K562 (cell line): Measurements from ENCODE around the gene B3GNT9. TPM values are rescaled to one million over a fixed set of nuclear protein-coding genes. Genes with fewer than 3 reads are reported as not detected.

Experiments
- E2F4 ChIP-seq: sonication (generic); formaldehyde crosslinking; IDR thresholded peaks from 2 replicates; pipeline ENCODE4 v1.8.0; 2022; ENCODE audit warnings: mild to moderate bottlenecking, low read depth, missing genetic modification reagents
- KHSRP ChIP-seq: fragments of 450-650 bp; IDR thresholded peaks from 2 replicates; pipeline ENCODE4 v1.6.1; 2017
- MAZ ChIP-seq, 2 experiments: fragments of 450-650 bp in 1 of 2; sonication (generic) in 1 of 2; formaldehyde crosslinking; IDR thresholded peaks in 1 of 2; conservative IDR thresholded peaks in 1 of 2; 2 replicates each; pipeline versions ENCODE4 v1.4.0 to v1.5.0; 2020; ENCODE audit warnings: mild to moderate bottlenecking in 1 of 2, missing genetic modification reagents in 1 of 2
- RFX5 ChIP-seq: IDR thresholded peaks from 2 replicates; pipeline ENCODE4 v1.6.1; 2011; ENCODE audit warnings: low read depth, mild to moderate bottlenecking, improper control_type of control experiment, low read length
- SMC3 ChIP-seq: conservative IDR thresholded peaks from 2 replicates; pipeline ENCODE4 v1.6.1; 2011; ENCODE audit warnings: low read depth, low read length, improper control_type of control experiment; ENCODE audit not compliant: insufficient read depth
- TRIM25 ChIP-seq: fragments of 450-650 bp; IDR thresholded peaks from 2 replicates; pipeline ENCODE4 v1.7.0; 2016; ENCODE audit warnings: borderline replicate concordance
- ZNF512 ChIP-seq: IDR thresholded peaks from 2 replicates; pipeline ENCODE4 v1.6.1; 2016; ENCODE audit warnings: missing genetic modification characterization, missing compliant biosample characterization
- ZSCAN32 ChIP-seq: fragments of 450-650 bp; formaldehyde crosslinking; IDR thresholded peaks from 2 replicates; pipeline ENCODE4 v1.4.0; 2020; ENCODE audit warnings: mild to moderate bottlenecking, moderate library complexity
- polyA plus RNA-seq, 8 experiments: library from polyadenylated mRNA; depleted of rRNA in 4 of 8; stranded (reverse) in 5 of 8; unstranded in 3 of 8; fragments of >200 nt; fragmentation: Nextera tagmentation in 2 of 8; fragmentation: Illumina TruSeq in 1 of 8; extraction: Ambion mirVana in 2 of 8; extraction: Trizol in 1 of 8; gene quantifications; 2 replicates each; pipeline versions ENCODE4 v1.2.1 to v1.2.3, GENCODE V29; 2011 to 2014; ENCODE audit warnings: inconsistent platforms in 1 of 8, missing spikeins in 1 of 8
- total RNA-seq, 7 experiments: library from RNA; depleted of rRNA in 6 of 7; stranded (reverse); fragments of >200 nt in 6 of 7; fragmentation: Illumina TruSeq in 2 of 7; extraction: Trizol in 2 of 7; gene quantifications; 2 replicates each; pipeline versions ENCODE4 v1.2.1 to v1.2.3, GENCODE V29; 2011 to 2021; ENCODE audit warnings: low replicate concordance in 1 of 7
- TF ChIP-seq, protein P1 (sequence below), 2 experiments: fragments of 450-650 bp; IDR thresholded peaks; 2 replicates each; pipeline ENCODE4 v1.6.1; 2018; ENCODE audit warnings: mild to moderate bottlenecking in 2 of 2, low read depth in 1 of 2; ENCODE audit not compliant: partially characterized antibody in 2 of 2
- TF ChIP-seq, protein P2 (sequence below): fragments of 450-650 bp; IDR thresholded peaks from 2 replicates; pipeline ENCODE4 v1.6.1; 2014; ENCODE audit warnings: low read depth, mild to moderate bottlenecking, moderate library complexity, borderline replicate concordance

B3GNT9 gene
- total and polyA plus RNA-seq, 9 of the 15 experiments (the other 6 are each of a cell fraction or from before 2014, with no cell fraction given) = 0.01 to 1.8 (median 1.1) TPM; not detected in 1

DNA sequence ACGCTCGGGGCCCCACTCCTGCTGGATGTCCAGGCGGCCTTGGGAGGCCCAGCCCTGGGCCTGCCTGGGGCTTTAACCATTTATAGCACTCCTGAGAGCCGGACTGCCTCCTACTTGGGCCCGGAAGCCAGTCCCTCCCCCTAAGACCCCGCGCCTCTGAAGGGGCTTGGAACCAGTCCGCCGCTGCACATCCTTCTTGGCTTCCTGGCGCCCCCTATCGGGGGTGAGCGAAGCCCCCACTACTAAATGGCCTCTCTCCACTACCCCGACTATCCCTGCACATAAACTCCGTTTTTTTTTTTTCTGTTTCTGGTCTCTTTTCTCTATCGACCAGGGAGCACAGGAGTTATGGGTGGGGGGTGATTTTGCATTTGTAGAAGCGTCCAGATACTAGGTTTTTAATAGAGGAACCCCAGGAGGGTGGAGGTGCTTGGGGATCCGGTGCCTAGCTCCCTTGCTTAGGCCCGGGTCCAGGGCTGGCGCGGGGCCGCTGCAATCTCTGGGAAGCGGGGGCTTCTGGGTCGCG, 18.9 kb upstream of the B3GNT9 start (continued):
- TF ChIP-seq TRIM25 = 0 out of 2 replicates have a peak, but pooled peaks have one; percentile 30
- no peak for TF ChIP-seq ZNF512 (tag)
- TF ChIP-seq RFX5 = no peak
- peak; percentile 20; the same call in 1 of the 2 replicates for TF ChIP-seq SMC3
- no peak for TF ChIP-seq E2F4 (CRISPR knock-in tag)
- TF ChIP-seq MAZ (CRISPR knock-in tag; conservative IDR thresholded peaks at IDR 0.05 in 1 of 2, IDR thresholded peaks at IDR 0.05 in 1 of 2) = peak in 1 of 2 experiments; percentile 84; a peak in 2 of 4 replicates
- peak; percentile 1; the same call in 1 of the 2 replicates for TF ChIP-seq ZSCAN32 (CRISPR knock-in tag)
- no peak for TF ChIP-seq KHSRP
- TF ChIP-seq, protein P1, sequence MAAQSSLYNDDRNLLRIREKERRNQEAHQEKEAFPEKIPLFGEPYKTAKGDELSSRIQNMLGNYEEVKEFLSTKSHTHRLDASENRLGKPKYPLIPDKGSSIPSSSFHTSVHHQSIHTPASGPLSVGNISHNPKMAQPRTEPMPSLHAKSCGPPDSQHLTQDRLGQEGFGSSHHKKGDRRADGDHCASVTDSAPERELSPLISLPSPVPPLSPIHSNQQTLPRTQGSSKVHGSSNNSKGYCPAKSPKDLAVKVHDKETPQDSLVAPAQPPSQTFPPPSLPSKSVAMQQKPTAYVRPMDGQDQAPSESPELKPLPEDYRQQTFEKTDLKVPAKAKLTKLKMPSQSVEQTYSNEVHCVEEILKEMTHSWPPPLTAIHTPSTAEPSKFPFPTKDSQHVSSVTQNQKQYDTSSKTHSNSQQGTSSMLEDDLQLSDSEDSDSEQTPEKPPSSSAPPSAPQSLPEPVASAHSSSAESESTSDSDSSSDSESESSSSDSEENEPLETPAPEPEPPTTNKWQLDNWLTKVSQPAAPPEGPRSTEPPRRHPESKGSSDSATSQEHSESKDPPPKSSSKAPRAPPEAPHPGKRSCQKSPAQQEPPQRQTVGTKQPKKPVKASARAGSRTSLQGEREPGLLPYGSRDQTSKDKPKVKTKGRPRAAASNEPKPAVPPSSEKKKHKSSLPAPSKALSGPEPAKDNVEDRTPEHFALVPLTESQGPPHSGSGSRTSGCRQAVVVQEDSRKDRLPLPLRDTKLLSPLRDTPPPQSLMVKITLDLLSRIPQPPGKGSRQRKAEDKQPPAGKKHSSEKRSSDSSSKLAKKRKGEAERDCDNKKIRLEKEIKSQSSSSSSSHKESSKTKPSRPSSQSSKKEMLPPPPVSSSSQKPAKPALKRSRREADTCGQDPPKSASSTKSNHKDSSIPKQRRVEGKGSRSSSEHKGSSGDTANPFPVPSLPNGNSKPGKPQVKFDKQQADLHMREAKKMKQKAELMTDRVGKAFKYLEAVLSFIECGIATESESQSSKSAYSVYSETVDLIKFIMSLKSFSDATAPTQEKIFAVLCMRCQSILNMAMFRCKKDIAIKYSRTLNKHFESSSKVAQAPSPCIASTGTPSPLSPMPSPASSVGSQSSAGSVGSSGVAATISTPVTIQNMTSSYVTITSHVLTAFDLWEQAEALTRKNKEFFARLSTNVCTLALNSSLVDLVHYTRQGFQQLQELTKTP (IDR thresholded peaks at IDR 0.05; ENCODE audit: low read depth in 1 of 2, partially characterized antibody in 2 of 2) = peak in 1 of 2 experiments; percentile 27
- TF ChIP-seq, protein P2, sequence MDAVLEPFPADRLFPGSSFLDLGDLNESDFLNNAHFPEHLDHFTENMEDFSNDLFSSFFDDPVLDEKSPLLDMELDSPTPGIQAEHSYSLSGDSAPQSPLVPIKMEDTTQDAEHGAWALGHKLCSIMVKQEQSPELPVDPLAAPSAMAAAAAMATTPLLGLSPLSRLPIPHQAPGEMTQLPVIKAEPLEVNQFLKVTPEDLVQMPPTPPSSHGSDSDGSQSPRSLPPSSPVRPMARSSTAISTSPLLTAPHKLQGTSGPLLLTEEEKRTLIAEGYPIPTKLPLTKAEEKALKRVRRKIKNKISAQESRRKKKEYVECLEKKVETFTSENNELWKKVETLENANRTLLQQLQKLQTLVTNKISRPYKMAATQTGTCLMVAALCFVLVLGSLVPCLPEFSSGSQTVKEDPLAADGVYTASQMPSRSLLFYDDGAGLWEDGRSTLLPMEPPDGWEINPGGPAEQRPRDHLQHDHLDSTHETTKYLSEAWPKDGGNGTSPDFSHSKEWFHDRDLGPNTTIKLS = no peak
